PC-3 (cell line): ENCODE data around the gene OMG. TPM values are rescaled to one million over a fixed set of nuclear protein-coding genes. Genes with fewer than 3 reads are reported as not detected.
"Not testable (repeated sequence)": the region's sequence is repeated elsewhere in the genome, so short reads cannot be mapped to it uniquely, and the experiment has no call there.

Experiments
- ATAC-seq: fragments of 200-7000 bp; cut with Tn5 transposase; 2 replicates; pipeline ENCODE4 v1.9.1; 2020; ENCODE audit warnings: mild to moderate bottlenecking, moderate library complexity
- BruUV-seq: library from RNA; stranded (reverse); fragments of 400-500 nt; replicated peaks from 2 replicates; lab custom pipeline; 2021; lab: Mats Ljungman, UMichigan
- CTCF ChIA-PET: fragments of 300-600 bp; sonication (Branson Sonifier 250); formaldehyde crosslinking; loops from one replicate; lab custom pipeline; 2022; ENCODE audit warnings: antibody characterized with exemption; lab: Charles Lee
- POLR2A ChIA-PET: fragments of 300-600 bp; sonication (Branson Sonifier 250); formaldehyde crosslinking; loops from one replicate; lab custom pipeline; 2022; ENCODE audit warnings: antibody characterized with exemption; ENCODE audit not compliant: unreplicated experiment; lab: Charles Lee
- DNase-seq: peaks from one replicate; pipeline ENCODE4 v3.0.0-alpha.2; 2015
- H2AFZ ChIP-seq: fragments of 300-600 bp; sonication (generic); 2 replicates; pipeline ENCODE4 v1.6.0; 2016; ENCODE audit warnings: antibody characterized with exemption, low read length
- H3F3A ChIP-seq: fragments of 300-600 bp; sonication (generic); one replicate; pipeline ENCODE4 v1.6.0; 2017; ENCODE audit warnings: antibody characterized with exemption, low read length, control low read depth, mild to moderate bottlenecking; ENCODE audit not compliant: unreplicated experiment
- H3K27ac ChIP-seq: fragments of 300-600 bp; sonication (generic); 2 replicates; pipeline ENCODE4 v1.5.1; 2016; ENCODE audit warnings: mild to moderate bottlenecking, low read length
- H3K27me3 ChIP-seq: fragments of 300-600 bp; sonication (generic); 2 replicates; pipeline ENCODE4 v1.6.1; 2016; ENCODE audit warnings: low read length, mixed read lengths
- H3K36me3 ChIP-seq: fragments of 300-600 bp; sonication (generic); 2 replicates; pipeline ENCODE4 v1.6.1; 2016; ENCODE audit warnings: low read depth, mixed run types, low read length, mixed read lengths
- H3K4me1 ChIP-seq: fragments of 300-600 bp; sonication (generic); 2 replicates; pipeline ENCODE4 v1.5.1; 2016; ENCODE audit warnings: low read length; ENCODE audit not compliant: insufficient read depth
- H3K4me2 ChIP-seq: fragments of 300-600 bp; sonication (generic); 2 replicates; pipeline ENCODE4 v1.6.0; 2016; ENCODE audit warnings: low read length
- H3K4me3 ChIP-seq: fragments of 300-600 bp; sonication (generic); 2 replicates; pipeline ENCODE4 v1.5.1; 2016; ENCODE audit warnings: mild to moderate bottlenecking, low read length, mixed read lengths
- H3K79me2 ChIP-seq: fragments of 300-600 bp; sonication (generic); 2 replicates; pipeline ENCODE4 v1.6.1; 2017; ENCODE audit warnings: low read length, mixed read lengths
- H3K9ac ChIP-seq: fragments of 300-600 bp; sonication (generic); 2 replicates; pipeline ENCODE4 v1.6.0; 2016; ENCODE audit warnings: mild to moderate bottlenecking, low read length
- H3K9me2 ChIP-seq: fragments of 300-600 bp; sonication (generic); replicated peaks from 2 replicates; pipeline ENCODE4 v1.6.1; 2016; ENCODE audit warnings: mixed run types, low read length, mixed read lengths
- H3K9me3 ChIP-seq: fragments of 300-600 bp; sonication (generic); 2 replicates; pipeline ENCODE4 v1.6.1; 2016; ENCODE audit warnings: low read length, mixed read lengths
- H4K20me1 ChIP-seq: fragments of 300-600 bp; sonication (generic); 2 replicates; pipeline ENCODE4 v1.6.1; 2016; ENCODE audit warnings: low read length, mixed read lengths
- EZH2 ChIP-seq: fragments of 300-600 bp; sonication (generic); IDR thresholded peaks from one replicate; pipeline ENCODE4 v1.6.1; 2017; ENCODE audit warnings: antibody characterized with exemption, mild to moderate bottlenecking, low read length; ENCODE audit not compliant: unreplicated experiment
- EZH2phosphoT487 ChIP-seq: fragments of 300-600 bp; sonication (generic); IDR thresholded peaks from 2 replicates; pipeline ENCODE4 v1.6.1; 2018; ENCODE audit warnings: mild to moderate bottlenecking, antibody characterized with exemption, low read length, borderline replicate concordance
- intact Hi-C: fragments of 100-400 bp; cut with micrococcal nuclease; formaldehyde crosslinking; loops from 2 replicates; pipeline ENCODE4 v1.9.0; 2023
- total RNA-seq: library from RNA; depleted of rRNA; stranded (reverse); fragments of >200 nt; gene quantifications from 2 replicates; pipeline ENCODE4 v1.2.3, GENCODE V29; 2014
- TF ChIP-seq, protein P1 (sequence below): fragments of 300-600 bp; sonication (generic); conservative IDR thresholded peaks from 2 replicates; pipeline ENCODE4 v1.5.1; 2017; ENCODE audit warnings: antibody characterized with exemption, low read depth, mild to moderate bottlenecking, low read length

The OMG gene
- total RNA-seq, 1 experiment from 2014 or later = not detected

DNA sequence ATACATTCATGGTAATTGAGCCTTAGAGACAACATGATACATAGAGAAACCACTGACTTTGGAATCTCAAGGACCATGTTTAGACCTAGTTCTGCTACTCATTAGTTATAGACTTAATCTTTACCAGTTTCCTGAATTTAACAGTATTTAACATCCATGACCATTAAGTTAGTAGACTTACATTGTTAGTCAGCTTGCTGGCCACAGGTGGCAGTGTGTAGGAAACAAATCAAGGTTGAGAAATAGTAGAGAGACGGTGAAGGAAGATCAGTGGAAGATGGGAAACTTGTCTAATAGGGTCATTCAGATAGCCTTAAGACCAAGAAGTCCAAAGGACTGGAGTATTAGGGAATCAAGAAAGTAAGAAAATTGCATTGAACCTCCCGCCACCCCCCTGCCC is 31.0 kb downstream of the OMG start:
- Histone ChIP-seq H3K4me1 (peaks cover 34% of the 10 kb centered on the region), H3K27me3 (no peaks in the 10 kb centered on the region), H3K27ac (no peak overlapping the region), H3K9me2 (no peaks in the 10 kb centered on the region), H3K4me3 (no peak overlapping the region), H3K9ac (no peak overlapping the region), H3K36me3 (peaks cover 3% of the 10 kb centered on the region; the same call in 1 of the 2 replicates), H3K79me2 (no peaks in the 10 kb centered on the region), H3K4me2 (no peak overlapping the region), H3F3A (peaks cover 4% of the 10 kb centered on the region), H4K20me1 (no peaks in the 10 kb centered on the region), H3K9me3 (no peaks in the 10 kb centered on the region), H2AFZ (no peak overlapping the region)
- ChIA-PET CTCF (no interaction called here), POLR2A (no interaction called here)
- no peak for ATAC-seq
- no TSS peak for BruUV-seq
- no peak for DNase-seq
- intact Hi-C loops = no loop called here
- TF ChIP-seq EZH2 = no peak
- no peak for TF ChIP-seq EZH2phosphoT487
- TF ChIP-seq, protein P1, sequence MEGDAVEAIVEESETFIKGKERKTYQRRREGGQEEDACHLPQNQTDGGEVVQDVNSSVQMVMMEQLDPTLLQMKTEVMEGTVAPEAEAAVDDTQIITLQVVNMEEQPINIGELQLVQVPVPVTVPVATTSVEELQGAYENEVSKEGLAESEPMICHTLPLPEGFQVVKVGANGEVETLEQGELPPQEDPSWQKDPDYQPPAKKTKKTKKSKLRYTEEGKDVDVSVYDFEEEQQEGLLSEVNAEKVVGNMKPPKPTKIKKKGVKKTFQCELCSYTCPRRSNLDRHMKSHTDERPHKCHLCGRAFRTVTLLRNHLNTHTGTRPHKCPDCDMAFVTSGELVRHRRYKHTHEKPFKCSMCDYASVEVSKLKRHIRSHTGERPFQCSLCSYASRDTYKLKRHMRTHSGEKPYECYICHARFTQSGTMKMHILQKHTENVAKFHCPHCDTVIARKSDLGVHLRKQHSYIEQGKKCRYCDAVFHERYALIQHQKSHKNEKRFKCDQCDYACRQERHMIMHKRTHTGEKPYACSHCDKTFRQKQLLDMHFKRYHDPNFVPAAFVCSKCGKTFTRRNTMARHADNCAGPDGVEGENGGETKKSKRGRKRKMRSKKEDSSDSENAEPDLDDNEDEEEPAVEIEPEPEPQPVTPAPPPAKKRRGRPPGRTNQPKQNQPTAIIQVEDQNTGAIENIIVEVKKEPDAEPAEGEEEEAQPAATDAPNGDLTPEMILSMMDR = peak; percentile 41; the same call in 1 of the 2 replicates

DNA sequence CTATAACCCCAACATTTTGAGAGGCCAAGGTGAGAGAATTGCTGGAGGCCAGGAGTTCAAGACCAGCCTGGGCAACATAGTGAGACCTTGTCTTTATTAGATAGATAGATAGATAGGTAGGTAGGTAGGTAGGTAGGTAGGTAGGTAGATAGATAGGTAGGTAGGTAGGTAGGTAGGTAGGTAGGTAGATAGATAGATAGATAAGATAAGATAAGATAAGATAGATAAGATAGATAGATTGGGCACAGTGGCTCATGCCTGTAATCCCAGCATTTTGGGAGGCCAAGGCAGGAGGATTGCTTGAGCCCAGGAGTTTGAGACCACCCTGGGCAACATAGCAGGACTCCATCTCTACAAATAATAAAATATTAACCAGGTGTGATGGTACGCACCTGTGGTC is 34.1 kb downstream of the OMG start:
- H3K79me2 ChIP-seq, H3K9me2 ChIP-seq, H3K4me3 ChIP-seq, POLR2A ChIA-PET, H3K36me3 ChIP-seq, H3F3A ChIP-seq, H3K27me3 ChIP-seq, H4K20me1 ChIP-seq, DNase-seq, H3K27ac ChIP-seq, H3K4me1 ChIP-seq, H2AFZ ChIP-seq, CTCF ChIA-PET, H3K9me3 ChIP-seq, BruUV-seq, H3K9ac ChIP-seq, H3K4me2 ChIP-seq, ATAC-seq: not testable (repeated sequence)
- intact Hi-C loops = loop anchor here (5.0 kb wide), 1 partner anchor 94 kb away; no protein-coding TSS in a partner anchor

DNA sequence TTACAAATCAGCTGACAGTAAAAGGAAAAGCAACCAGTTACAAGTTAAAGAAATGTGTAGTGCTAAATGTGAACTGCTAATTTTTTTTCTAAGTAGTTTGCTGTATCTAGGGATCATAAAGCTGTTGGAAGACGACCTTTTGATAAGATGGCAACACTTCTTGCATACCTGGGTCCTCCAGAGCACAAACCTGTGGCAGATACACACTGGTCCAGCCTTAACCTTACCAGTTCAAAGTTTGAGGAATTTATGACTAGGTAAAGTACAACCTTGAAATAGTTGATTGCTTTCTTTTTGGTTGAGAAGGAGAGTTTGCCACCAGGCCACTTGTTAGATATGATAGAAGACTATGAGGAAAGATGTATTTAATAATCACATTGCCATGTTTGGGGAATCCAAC is 35.4 kb downstream of the OMG start:
- no peaks in the 10 kb centered on the region for H3F3A ChIP-seq
- H3K4me1 ChIP-seq = no peaks in the 10 kb centered on the region
- TF ChIP-seq EZH2 (no peak), EZH2phosphoT487 (no peak)
- TF ChIP-seq, protein P1 = no peak
- DNase-seq (no peak), ATAC-seq (no peak)
- intact Hi-C loops = loop anchor here (5.0 kb wide), 1 partner anchor 96 kb away; no protein-coding TSS in a partner anchor
- H4K20me1 ChIP-seq = no peaks in the 10 kb centered on the region
- H3K27ac ChIP-seq = no peak overlapping the region
- H3K4me2 ChIP-seq = no peak overlapping the region
- H3K4me3 ChIP-seq = no peak overlapping the region
- H3K79me2 ChIP-seq = no peaks in the 10 kb centered on the region
- H3K9ac ChIP-seq = no peak overlapping the region
- no peaks in the 10 kb centered on the region for H3K9me2 ChIP-seq
- H3K27me3 ChIP-seq = no peaks in the 10 kb centered on the region
- ChIA-PET POLR2A (no interaction called here), CTCF (no interaction called here)
- H2AFZ ChIP-seq = no peak overlapping the region
- H3K9me3 ChIP-seq = no peaks in the 10 kb centered on the region
- no TSS peak for BruUV-seq
- H3K36me3 ChIP-seq = peaks cover 3% of the 10 kb centered on the region; the same call in 1 of the 2 replicates
